Immature natural killer cell (primary cell): Measurements from ENCODE around the gene HPN. TPM values are rescaled to one million over a fixed set of nuclear protein-coding genes. Genes with fewer than 3 reads are reported as not detected.
A peak's percentile ranks its signal among the peaks of the same experiment; 100 is the strongest.
"Not testable (repeated sequence)": the region's sequence is repeated elsewhere in the genome, so short reads cannot be mapped to it uniquely, and the experiment has no call there.

Experiments
- DNase-seq, 3 donors: peaks; one replicate each; pipeline ENCODE4 v3.0.0; 2022; ENCODE audit warnings: mixed read lengths in 1 of 3
- H3K27ac Mint-ChIP-seq, 6 donors: one replicate each; pipeline ENCODE4 v1.8.0; 2020; ENCODE audit warnings: mixed read lengths in 6 of 6, mild to moderate bottlenecking in 5 of 6, inconsistent platforms in 4 of 6, moderate library complexity in 3 of 6
- H3K27me3 Mint-ChIP-seq, 3 donors: one replicate each; pipeline ENCODE4 v1.8.0; 2020 to 2021; ENCODE audit warnings: low read depth in 3 of 3, mild to moderate bottlenecking in 3 of 3, mixed read lengths in 3 of 3, moderate library complexity in 3 of 3, inconsistent platforms in 1 of 3
- H3K36me3 Mint-ChIP-seq, 3 donors: one replicate each; pipeline ENCODE4 v1.8.0; 2020; ENCODE audit warnings: mixed read lengths in 3 of 3, inconsistent platforms in 2 of 3, mild to moderate bottlenecking in 2 of 3
- H3K4me1 Mint-ChIP-seq, 2 donors: one replicate each; pipeline ENCODE4 v1.8.0; 2020; ENCODE audit warnings: inconsistent platforms in 2 of 2, mild to moderate bottlenecking in 2 of 2, mixed read lengths in 2 of 2, moderate library complexity in 1 of 2
- H3K4me3 Mint-ChIP-seq, 5 donors: one replicate each; pipeline ENCODE4 v1.8.0; 2020; ENCODE audit warnings: mild to moderate bottlenecking in 5 of 5, mixed read lengths in 5 of 5, inconsistent platforms in 3 of 5, moderate library complexity in 3 of 5
- H3K9me3 Mint-ChIP-seq, 6 donors: one replicate each; pipeline ENCODE4 v1.8.0; 2020; ENCODE audit warnings: mild to moderate bottlenecking in 6 of 6, mixed read lengths in 6 of 6, inconsistent platforms in 4 of 6, moderate library complexity in 3 of 6
- polyA plus RNA-seq, 3 donors: library from polyadenylated mRNA; unstranded; fragments of 300-500 nt; fragmentation: Illumina TruSeq; gene quantifications; one replicate each; pipeline ENCODE4 v1.2.3, GENCODE V29; 2021

Gene HPN
- polyA plus RNA-seq, 3 donors from 2014 or later: not detected

- no peaks in the 10 kb centered on the region for H3K9me3 Mint-ChIP-seq
- H3K27me3 Mint-ChIP-seq: peaks cover 0 to 14% (median 2%) of the 10 kb centered on the region in 3 donors
- DNase-seq: no peak
- H3K27ac Mint-ChIP-seq: peak overlapping the region; percentile 87 to 99 (median 94)
- H3K36me3 Mint-ChIP-seq: peaks cover 0 to 7% (median 6%) of the 10 kb centered on the region in 3 donors
- H3K4me1 Mint-ChIP-seq: peaks cover 57 to 59% of the 10 kb centered on the region in 2 donors
- H3K4me3 Mint-ChIP-seq: peak overlapping the region; percentile 91 to 98 (median 94)
Measured at GRCh38 chr19:35002037-35002535, 39.4 kb upstream of the HPN start.

GRCh38 chr19:35004517-35005255, 36.8 kb upstream of the HPN start:
- peak overlapping the region in 3 of 6 donors; percentile 45 to 74 (median 49) for H3K27ac Mint-ChIP-seq

GRCh38 chr19:35005256-35005977, 36.1 kb upstream of the HPN start:
- H3K27ac Mint-ChIP-seq: peak overlapping the region in 1 of 6 donors; percentile 39
- no peak for DNase-seq
- H3K4me1 Mint-ChIP-seq: peaks cover 43 to 45% of the 10 kb centered on the region in 2 donors
- peaks cover 0 to 11% (median 3%) of the 10 kb centered on the region in 3 donors for H3K27me3 Mint-ChIP-seq
- H3K9me3 Mint-ChIP-seq: no peaks in the 10 kb centered on the region
- H3K36me3 Mint-ChIP-seq: peaks cover 0 to 10% (median 6%) of the 10 kb centered on the region in 3 donors
- no peak overlapping the region for H3K4me3 Mint-ChIP-seq

More at GRCh38 chr19:35004517-35005255, 36.8 kb upstream of the HPN start:
- H3K4me1 Mint-ChIP-seq: peaks cover 39 to 43% of the 10 kb centered on the region in 2 donors
- H3K36me3 Mint-ChIP-seq: peaks cover 0 to 7% (median 6%) of the 10 kb centered on the region in 3 donors
- DNase-seq: no peak
- peaks cover 0 to 11% (median 2%) of the 10 kb centered on the region in 3 donors for H3K27me3 Mint-ChIP-seq
- H3K4me3 Mint-ChIP-seq: peak overlapping the region in 1 of 5 donors; percentile 44
- no peaks in the 10 kb centered on the region for H3K9me3 Mint-ChIP-seq

GRCh38 chr19:35006007-35006341, 35.5 kb upstream of the HPN start:
- not testable (repeated sequence) for H3K4me3 Mint-ChIP-seq, H3K9me3 Mint-ChIP-seq, H3K27me3 Mint-ChIP-seq, DNase-seq
- Mint-ChIP-seq H3K4me1 (peaks cover 45 to 48% of the 10 kb centered on the region in 2 donors), H3K27ac (peak overlapping the region in 1 of 6 donors; percentile 4), H3K36me3 (peaks cover 0 to 13% (median 6%) of the 10 kb centered on the region in 3 donors)

- Mint-ChIP-seq H3K4me3 (no peak overlapping the region), H3K27me3 (peaks cover 2 to 7% (median 6%) of the 10 kb centered on the region in 3 donors), H3K27ac (no peak overlapping the region), H3K36me3 (peaks cover 0 to 18% (median 6%) of the 10 kb centered on the region in 3 donors), H3K4me1 (peaks cover 45 to 48% of the 10 kb centered on the region in 2 donors), H3K9me3 (no peaks in the 10 kb centered on the region)
- no peak for DNase-seq
Measured at GRCh38 chr19:35006342-35006998, 35.1 kb upstream of the HPN start.

GRCh38 chr19:35006999-35007365, 34.5 kb upstream of the HPN start:
- Mint-ChIP-seq H3K36me3 (peaks cover 0 to 18% (median 6%) of the 10 kb centered on the region in 3 donors), H3K4me1 (peaks cover 45 to 48% of the 10 kb centered on the region in 2 donors), H3K4me3 (no peak overlapping the region), H3K27me3 (peaks cover 2 to 7% (median 6%) of the 10 kb centered on the region in 3 donors), H3K9me3 (no peaks in the 10 kb centered on the region), H3K27ac (peak overlapping the region in 1 of 6 donors; percentile 34)
- no peak for DNase-seq

GRCh38 chr19:35007427-35007826, 34.1 kb upstream of the HPN start:
- H3K27ac Mint-ChIP-seq: peak overlapping the region in 1 of 6 donors; percentile 34
- not testable (repeated sequence) for H3K4me3 Mint-ChIP-seq, H3K27me3 Mint-ChIP-seq, DNase-seq, H3K9me3 Mint-ChIP-seq
- peaks cover 0 to 18% (median 6%) of the 10 kb centered on the region in 3 donors for H3K36me3 Mint-ChIP-seq
- H3K4me1 Mint-ChIP-seq: peaks cover 45 to 48% of the 10 kb centered on the region in 2 donors

GRCh38 chr19:35008891-35009341, 32.6 kb upstream of the HPN start:
- H3K4me1 Mint-ChIP-seq: peaks cover 45 to 48% of the 10 kb centered on the region in 2 donors
- peak overlapping the region in 1 of 5 donors; percentile 35 for H3K4me3 Mint-ChIP-seq
- no peak for DNase-seq
- no peaks in the 10 kb centered on the region for H3K9me3 Mint-ChIP-seq
- H3K27me3 Mint-ChIP-seq: peaks cover 5 to 8% (median 5%) of the 10 kb centered on the region in 3 donors
- H3K36me3 Mint-ChIP-seq: peaks cover 0 to 18% (median 6%) of the 10 kb centered on the region in 3 donors
- H3K27ac Mint-ChIP-seq: no peak overlapping the region

GRCh38 chr19:35009424-35010415, 31.8 kb upstream of the HPN start:
- no peak for DNase-seq
- H3K27ac Mint-ChIP-seq: peak overlapping the region in 2 of 6 donors; percentile 46 to 53
- H3K27me3 Mint-ChIP-seq: peaks cover 5 to 11% (median 10%) of the 10 kb centered on the region in 3 donors
- H3K4me1 Mint-ChIP-seq: peaks cover 52% of the 10 kb centered on the region in 2 donors
- H3K9me3 Mint-ChIP-seq: no peaks in the 10 kb centered on the region
- H3K4me3 Mint-ChIP-seq: peak overlapping the region in 2 of 5 donors; percentile 14 to 44
- H3K36me3 Mint-ChIP-seq: peaks cover 0 to 23% (median 6%) of the 10 kb centered on the region in 3 donors

GRCh38 chr19:35011091-35011689, 30.3 kb upstream of the HPN start:
- Mint-ChIP-seq H3K4me1 (peaks cover 55 to 59% of the 10 kb centered on the region in 2 donors), H3K36me3 (peaks cover 0 to 32% (median 11%) of the 10 kb centered on the region in 3 donors), H3K27me3 (peaks cover 5 to 11% (median 10%) of the 10 kb centered on the region in 3 donors), H3K27ac (peak overlapping the region; percentile 76 to 96 (median 88)), H3K9me3 (no peaks in the 10 kb centered on the region), H3K4me3 (peak overlapping the region; percentile 35 to 80 (median 72))
- DNase-seq: peak; percentile 53 to 65 (median 58)

- Mint-ChIP-seq H3K4me3 (peak overlapping the region; percentile 61 to 80 (median 73)), H3K27me3 (peaks cover 5 to 11% (median 10%) of the 10 kb centered on the region in 3 donors), H3K4me1 (peaks cover 53 to 55% of the 10 kb centered on the region in 2 donors), H3K9me3 (no peaks in the 10 kb centered on the region), H3K36me3 (peaks cover 0 to 25% (median 4%) of the 10 kb centered on the region in 3 donors), H3K27ac (peak overlapping the region; percentile 76 to 96 (median 90))
- DNase-seq: peak; percentile 65 to 73 (median 68)
Measured at GRCh38 chr19:35011737-35012682, 29.5 kb upstream of the HPN start.
